ENCODE data around the gene SEL1L. TPM values are rescaled to one million over a fixed set of nuclear protein-coding genes. Genes with fewer than 3 reads are reported as not detected.

Gene SEL1L
- total RNA-seq, 4 donors from 2014 or later, result 30.4 to 41.9 (median 34.0) TPM

DNA sequence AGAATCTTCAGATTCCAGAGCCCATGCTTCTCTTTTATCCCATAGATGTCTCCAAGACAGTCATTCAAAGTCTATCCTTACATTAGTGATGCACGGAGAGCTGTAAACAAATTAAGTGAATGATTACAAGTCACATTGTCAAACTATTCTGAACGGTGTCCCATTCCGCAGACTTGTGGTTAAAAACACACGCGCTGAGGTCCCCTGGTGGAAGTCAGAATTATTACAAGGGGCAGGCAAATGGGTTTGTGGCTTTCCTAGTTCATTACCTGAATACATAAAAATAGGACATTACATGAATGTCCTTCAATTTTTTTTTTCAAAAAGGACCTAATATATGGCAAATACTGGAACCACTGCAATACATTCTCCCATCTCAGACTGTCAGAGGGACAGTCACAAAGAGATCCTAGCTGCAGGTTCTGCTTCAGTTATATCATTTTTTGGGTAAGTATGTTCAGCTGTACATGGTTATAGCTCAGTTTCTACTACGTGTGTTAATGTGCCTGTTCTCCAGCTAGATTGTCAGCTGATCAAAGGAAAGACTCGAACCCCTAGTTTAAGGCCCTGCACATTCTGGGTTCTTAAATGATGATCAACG is 80.4 kb downstream of the SEL1L start:
- no peak overlapping the region for H3K4me3 ChIP-seq (ENCODE audit: low read depth, poor library complexity, severe bottlenecking)
- intact Hi-C loops (cut with DNase I; ENCODE audit: low total_unique reads), result loop anchor here (5.0 kb wide), 1 partner anchor 186 kb away; no protein-coding TSS in a partner anchor
- TF ChIP-seq, protein P1, sequence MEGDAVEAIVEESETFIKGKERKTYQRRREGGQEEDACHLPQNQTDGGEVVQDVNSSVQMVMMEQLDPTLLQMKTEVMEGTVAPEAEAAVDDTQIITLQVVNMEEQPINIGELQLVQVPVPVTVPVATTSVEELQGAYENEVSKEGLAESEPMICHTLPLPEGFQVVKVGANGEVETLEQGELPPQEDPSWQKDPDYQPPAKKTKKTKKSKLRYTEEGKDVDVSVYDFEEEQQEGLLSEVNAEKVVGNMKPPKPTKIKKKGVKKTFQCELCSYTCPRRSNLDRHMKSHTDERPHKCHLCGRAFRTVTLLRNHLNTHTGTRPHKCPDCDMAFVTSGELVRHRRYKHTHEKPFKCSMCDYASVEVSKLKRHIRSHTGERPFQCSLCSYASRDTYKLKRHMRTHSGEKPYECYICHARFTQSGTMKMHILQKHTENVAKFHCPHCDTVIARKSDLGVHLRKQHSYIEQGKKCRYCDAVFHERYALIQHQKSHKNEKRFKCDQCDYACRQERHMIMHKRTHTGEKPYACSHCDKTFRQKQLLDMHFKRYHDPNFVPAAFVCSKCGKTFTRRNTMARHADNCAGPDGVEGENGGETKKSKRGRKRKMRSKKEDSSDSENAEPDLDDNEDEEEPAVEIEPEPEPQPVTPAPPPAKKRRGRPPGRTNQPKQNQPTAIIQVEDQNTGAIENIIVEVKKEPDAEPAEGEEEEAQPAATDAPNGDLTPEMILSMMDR (IDR thresholded peaks at IDR 0.05), result peak in 1 of 3 donors; percentile 80
- no peak for TF ChIP-seq POLR2A (IDR thresholded peaks at IDR 0.05)
- 15 to 16% methylated on average over 8 of the region's 8 CpGs for WGBS, 2 donors
- DNase-seq (ENCODE audit: low spot score in 2 of 2), result peak in 1 of 2 donors; percentile 43

DNA sequence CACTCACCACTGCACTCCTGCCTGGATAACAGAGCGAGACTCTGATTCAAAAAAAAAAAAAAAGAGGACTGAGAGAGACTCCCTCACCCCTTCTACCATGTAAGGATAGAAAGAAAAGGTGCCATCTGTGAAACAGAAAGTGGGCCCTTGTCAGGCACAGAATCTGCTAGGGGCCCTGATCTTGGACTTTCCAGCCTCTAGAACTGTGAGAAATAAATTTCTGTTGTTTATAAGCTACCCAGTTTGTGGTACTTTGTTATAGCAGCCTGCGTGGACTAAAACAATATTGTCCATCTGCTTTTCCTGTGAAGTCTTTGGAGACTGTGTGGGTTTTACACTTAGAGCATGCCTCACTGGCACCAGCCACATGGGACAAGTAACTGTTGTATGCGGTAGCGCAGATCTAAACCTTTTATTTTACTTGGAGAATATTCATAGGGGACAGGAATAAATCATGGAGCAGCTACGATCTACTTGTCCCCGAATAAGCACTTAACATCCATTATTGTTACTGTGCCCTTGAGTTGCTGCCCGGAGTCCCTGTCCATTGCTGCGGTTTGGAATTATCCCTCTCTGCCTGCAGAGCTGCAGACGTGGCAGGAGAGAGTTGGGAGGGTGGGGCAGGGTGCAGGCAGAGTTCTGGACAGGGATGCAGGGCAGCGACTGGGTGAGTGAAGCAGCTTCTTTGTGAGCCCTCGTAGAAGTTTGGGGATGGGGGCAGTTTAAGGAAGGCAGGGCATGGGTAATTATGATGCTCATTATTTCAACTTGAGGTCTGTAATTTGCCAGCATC is 81.1 kb downstream of the SEL1L start:
- no peak for DNase-seq (ENCODE audit: low spot score in 2 of 2)
- intact Hi-C loops (cut with DNase I; ENCODE audit: low total_unique reads), result loop anchor here (5.0 kb wide), 1 partner anchor 185 kb away; no protein-coding TSS in a partner anchor
- H3K4me3 ChIP-seq (ENCODE audit: low read depth, poor library complexity, severe bottlenecking), result no peak overlapping the region
- 59 to 72% methylated on average over 11 of the region's 11 CpGs for WGBS, 2 donors
- TF ChIP-seq, protein P1 (IDR thresholded peaks at IDR 0.05), result no peak

DNA sequence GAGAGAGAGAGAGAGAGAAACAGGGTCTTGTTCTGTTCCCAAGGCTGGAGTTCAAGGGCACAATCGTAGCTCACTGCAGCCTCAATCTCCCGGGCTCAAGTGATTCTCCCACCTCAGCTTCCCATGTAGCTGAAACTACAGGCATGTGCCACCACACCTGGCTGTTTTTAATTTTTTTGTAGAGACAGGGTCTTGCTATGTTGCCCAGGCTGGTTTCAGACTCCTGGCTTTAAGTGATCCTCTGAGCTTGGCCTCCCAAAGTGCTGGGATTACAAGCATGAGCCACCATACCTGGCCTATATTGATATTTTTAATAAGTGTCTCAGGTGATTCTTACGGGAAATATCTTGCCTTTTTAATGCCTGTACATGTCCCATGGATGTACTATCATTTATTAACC is 82.7 kb downstream of the SEL1L start:
- no peak for DNase-seq (ENCODE audit: low spot score in 2 of 2)
- 80 to 85% methylated on average over 3 of the region's 3 CpGs for WGBS, 2 donors
- H3K4me3 ChIP-seq (ENCODE audit: low read depth, poor library complexity, severe bottlenecking), result no peak overlapping the region
- intact Hi-C loops (cut with DNase I; ENCODE audit: low total_unique reads), result loop anchor here (5.0 kb wide), 1 partner anchor 184 kb away; no protein-coding TSS in a partner anchor
- TF ChIP-seq POLR2A (IDR thresholded peaks at IDR 0.05), result no peak
- TF ChIP-seq, protein P1 (IDR thresholded peaks at IDR 0.05), result no peak

DNA sequence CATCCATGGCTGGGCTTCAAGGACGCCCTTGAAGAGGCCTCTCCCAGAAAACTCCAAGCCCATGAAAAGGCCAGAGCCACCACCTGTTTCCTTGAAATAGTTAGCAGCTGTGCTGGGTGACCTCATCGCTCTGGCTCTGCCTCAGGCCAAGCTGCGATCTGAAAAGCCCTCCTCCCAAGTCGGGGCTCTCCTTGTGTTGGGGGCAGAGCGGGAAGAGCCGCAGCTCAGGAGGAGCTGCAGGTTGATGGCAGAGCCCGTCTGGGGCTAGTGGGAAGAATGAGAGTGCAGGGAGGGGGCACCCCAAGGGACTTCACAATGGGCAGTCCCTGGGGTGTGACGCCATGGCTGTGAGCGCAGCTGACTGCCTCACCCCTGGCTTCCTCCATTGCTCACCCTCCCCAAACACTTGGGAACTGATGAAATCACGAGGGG is 83.5 kb downstream of the SEL1L start:
- DNase-seq (ENCODE audit: low spot score in 2 of 2), result no peak
- WGBS, 2 donors, result 55 to 61% methylated on average over 10 of the region's 10 CpGs
- TF ChIP-seq POLR2A (IDR thresholded peaks at IDR 0.05), result no peak
- TF ChIP-seq, protein P1 (IDR thresholded peaks at IDR 0.05), result no peak
- intact Hi-C loops (cut with DNase I; ENCODE audit: low total_unique reads), result loop anchor here (5.0 kb wide), 1 partner anchor 183 kb away; no protein-coding TSS in a partner anchor
- H3K4me3 ChIP-seq (ENCODE audit: low read depth, poor library complexity, severe bottlenecking), result no peak overlapping the region

DNA sequence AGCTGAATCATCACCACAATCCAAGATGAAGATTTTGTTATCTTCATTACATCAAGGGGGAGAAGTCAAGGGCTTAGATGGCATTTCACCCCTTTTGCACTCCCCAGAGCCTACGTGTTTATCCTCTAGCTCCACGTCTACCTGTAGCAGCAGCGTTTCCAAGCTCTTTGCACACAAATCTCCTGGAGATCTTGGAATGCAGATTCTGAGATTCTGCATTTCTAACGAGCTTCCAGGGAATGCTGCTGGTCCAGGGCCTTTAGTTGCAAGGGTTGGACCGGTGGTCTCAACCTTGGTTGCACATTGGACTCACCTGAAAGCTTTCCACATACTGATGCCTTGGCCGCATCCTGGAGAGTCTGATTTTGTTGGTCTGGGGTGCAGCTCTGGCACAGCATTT is 84.1 kb downstream of the SEL1L start:
- DNase-seq (ENCODE audit: low spot score in 2 of 2), result peak in 1 of 2 donors; percentile 37
- WGBS, 2 donors, result 75 to 81% methylated on average over 6 of the region's 6 CpGs
- intact Hi-C loops (cut with DNase I; ENCODE audit: low total_unique reads), result no loop called here
- no peak overlapping the region for H3K4me3 ChIP-seq (ENCODE audit: low read depth, poor library complexity, severe bottlenecking)
- TF ChIP-seq, protein P1 (IDR thresholded peaks at IDR 0.05), result no peak
- TF ChIP-seq POLR2A (IDR thresholded peaks at IDR 0.05), result no peak

Data from lower leg skin (tissue), 4 donors.